ENCODE data around the gene SLC15A2. TPM values are rescaled to one million over a fixed set of nuclear protein-coding genes. Genes with fewer than 3 reads are reported as not detected.

Gene SLC15A2
- total RNA-seq, 4 donors from 2014 or later = 0.52 to 2.1 (median 1.0) TPM

- H3K27me3 ChIP-seq = no peaks in the 10 kb centered on the region
- intact Hi-C loops (cut with DNase I) = no loop called here
- DNase-seq (ENCODE audit: extremely low spot score) = no peak
- H3K36me3 ChIP-seq = no peaks in the 10 kb centered on the region
- H3K9me3 ChIP-seq = no peaks in the 10 kb centered on the region
- H3K27ac ChIP-seq (replicated peaks in 1 of 4) = no peak overlapping the region
- no peaks in the 10 kb centered on the region for H3K4me1 ChIP-seq
- no peak overlapping the region for H3K4me3 ChIP-seq
- WGBS = 32% methylated on average over 1 of the region's 1 CpG
- TF ChIP-seq POLR2A (IDR thresholded peaks at IDR 0.05; ENCODE audit: low read depth) (no peak), EP300 (IDR thresholded peaks at IDR 0.05) (no peak), POLR2AphosphoS5 (IDR thresholded peaks at IDR 0.05) (no peak), CTCF (IDR thresholded peaks at IDR 0.05) (no peak)
Measured at GRCh38 chr3:121883507-121883906, 10.7 kb upstream of the SLC15A2 start.

DNA sequence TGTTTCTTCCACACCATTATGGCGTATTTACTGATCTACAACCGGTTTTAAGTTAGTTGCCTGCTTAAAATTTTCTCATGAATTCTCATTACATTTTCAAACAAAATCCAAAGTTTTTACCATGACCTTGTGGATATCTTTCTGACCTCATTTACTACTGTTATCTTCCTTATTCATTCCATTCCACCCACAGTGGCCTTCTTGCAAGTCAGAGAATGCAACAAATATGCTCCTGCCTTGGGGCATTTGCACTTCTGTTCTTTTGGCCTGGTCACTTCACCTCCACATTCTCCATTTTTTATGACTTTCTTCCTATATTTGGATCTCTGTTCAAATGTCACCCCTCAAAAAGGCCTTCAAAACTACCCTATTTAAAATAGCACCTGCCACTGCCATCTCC is 8.8 kb upstream of the SLC15A2 start:
- TF ChIP-seq POLR2AphosphoS5 (IDR thresholded peaks at IDR 0.05) (no peak), CTCF (IDR thresholded peaks at IDR 0.05) (no peak), EP300 (IDR thresholded peaks at IDR 0.05) (no peak), POLR2A (IDR thresholded peaks at IDR 0.05; ENCODE audit: low read depth) (no peak)
- 96% methylated on average over 2 of the region's 2 CpGs for WGBS
- H3K27me3 ChIP-seq = no peaks in the 10 kb centered on the region
- no peak overlapping the region for H3K4me3 ChIP-seq
- H3K4me1 ChIP-seq = no peaks in the 10 kb centered on the region
- H3K9me3 ChIP-seq = no peaks in the 10 kb centered on the region
- intact Hi-C loops (cut with DNase I) = no loop called here
- no peaks in the 10 kb centered on the region for H3K36me3 ChIP-seq
- no peak for DNase-seq (ENCODE audit: extremely low spot score)
- H3K27ac ChIP-seq (replicated peaks in 1 of 4) = no peak overlapping the region

DNA sequence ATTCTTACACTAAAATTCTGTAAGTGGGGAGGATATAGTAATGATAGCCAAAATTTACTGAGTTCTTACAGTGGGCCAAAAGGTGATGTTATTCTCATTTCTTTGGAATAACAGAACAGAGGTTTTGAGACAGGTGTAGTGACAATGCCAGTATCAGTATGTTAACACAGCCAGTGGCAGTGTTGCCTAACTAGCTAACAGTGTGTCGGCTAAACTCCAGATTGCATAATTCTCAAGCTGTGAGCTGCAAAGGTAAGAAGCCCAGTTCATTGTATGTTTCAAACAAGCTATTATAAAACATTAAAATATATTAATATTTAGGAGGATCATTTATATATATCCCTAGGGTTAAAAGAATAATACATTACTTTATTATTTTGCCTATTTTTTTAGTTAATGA is 920 bp downstream of the SLC15A2 start:
- Histone ChIP-seq H3K4me1 (peaks cover 7 to 15% (median 13%) of the 10 kb centered on the region in 4 donors), H3K36me3 (no peaks in the 10 kb centered on the region), H3K4me3 (no peak overlapping the region), H3K27ac (replicated peaks in 1 of 4) (no peak overlapping the region), H3K9me3 (no peaks in the 10 kb centered on the region), H3K27me3 (no peaks in the 10 kb centered on the region)
- no peak for DNase-seq (ENCODE audit: extremely low spot score)
- intact Hi-C loops (cut with DNase I) = no loop called here
- no peak for TF ChIP-seq POLR2AphosphoS5 (IDR thresholded peaks at IDR 0.05)
- TF ChIP-seq CTCF (IDR thresholded peaks at IDR 0.05) = no peak
- no peak for TF ChIP-seq EP300 (IDR thresholded peaks at IDR 0.05)
- WGBS = 5% methylated on average over 1 of the region's 1 CpG

DNA sequence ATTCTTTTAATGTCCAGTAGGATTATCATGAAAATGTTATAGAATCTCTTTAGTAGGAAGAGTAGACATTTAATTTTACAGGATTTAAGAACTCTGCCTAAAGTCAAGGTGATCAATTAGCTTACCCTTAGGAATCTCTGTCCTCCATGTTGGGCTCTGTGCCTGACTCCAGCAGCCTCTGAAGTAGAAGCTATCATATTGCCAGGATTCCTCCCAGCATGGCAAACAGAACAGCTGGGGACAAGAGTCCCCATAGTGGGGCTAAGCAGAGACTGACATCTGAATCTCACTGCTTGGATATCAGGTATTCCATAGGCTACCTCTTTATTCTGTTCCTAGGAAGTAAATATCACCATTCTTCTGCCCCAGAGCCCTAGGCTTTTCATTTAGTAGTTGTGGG is 1.5 kb downstream of the SLC15A2 start:
- Histone ChIP-seq H3K4me1 (peaks cover 7 to 15% (median 13%) of the 10 kb centered on the region in 4 donors), H3K9me3 (no peaks in the 10 kb centered on the region), H3K27me3 (no peaks in the 10 kb centered on the region), H3K27ac (replicated peaks in 1 of 4) (no peak overlapping the region), H3K4me3 (no peak overlapping the region), H3K36me3 (no peaks in the 10 kb centered on the region)
- DNase-seq (ENCODE audit: extremely low spot score) = no peak
- intact Hi-C loops (cut with DNase I) = no loop called here
- TF ChIP-seq CTCF (IDR thresholded peaks at IDR 0.05) (no peak), POLR2A (IDR thresholded peaks at IDR 0.05; ENCODE audit: low read depth) (no peak), POLR2AphosphoS5 (IDR thresholded peaks at IDR 0.05) (no peak), EP300 (IDR thresholded peaks at IDR 0.05) (no peak)

DNA sequence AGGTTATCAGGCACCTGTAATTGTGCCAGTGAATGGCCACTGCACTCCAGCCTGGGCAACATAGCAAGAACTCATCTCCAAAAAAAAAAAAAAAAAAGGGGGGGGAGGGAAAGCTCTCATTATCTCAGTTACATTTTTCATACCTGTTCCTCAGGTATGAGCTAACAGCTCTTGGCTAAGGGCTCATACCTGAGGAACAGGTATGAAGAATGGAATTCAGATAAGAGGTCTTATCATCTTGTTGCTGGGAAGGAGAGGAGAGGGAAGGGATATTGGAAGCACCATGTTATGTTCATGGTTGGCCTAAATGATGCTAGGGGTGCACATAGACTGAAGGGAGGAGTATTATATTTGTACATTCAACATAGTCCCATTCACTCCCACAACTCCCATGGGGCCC is 2.6 kb downstream of the SLC15A2 start:
- no peak for TF ChIP-seq POLR2A (IDR thresholded peaks at IDR 0.05; ENCODE audit: low read depth)
- no peak for TF ChIP-seq CTCF (IDR thresholded peaks at IDR 0.05)
- TF ChIP-seq EP300 (IDR thresholded peaks at IDR 0.05) = no peak
- TF ChIP-seq POLR2AphosphoS5 (IDR thresholded peaks at IDR 0.05) = no peak
- H3K4me3 ChIP-seq = no peak overlapping the region
- no peak overlapping the region for H3K27ac ChIP-seq (replicated peaks in 1 of 4)
- intact Hi-C loops (cut with DNase I) = no loop called here
- H3K36me3 ChIP-seq = no peaks in the 10 kb centered on the region
- H3K9me3 ChIP-seq = no peaks in the 10 kb centered on the region
- no peak for DNase-seq (ENCODE audit: extremely low spot score)
- H3K27me3 ChIP-seq = no peaks in the 10 kb centered on the region
- peaks cover 7 to 15% (median 13%) of the 10 kb centered on the region in 4 donors for H3K4me1 ChIP-seq

Data from esophagus muscularis mucosa (tissue), 4 donors.